ENCODE results near the gene GCKR. TPM values are rescaled to one million over a fixed set of nuclear protein-coding genes. Genes with fewer than 3 reads are reported as not detected.

The GCKR gene
- polyA plus RNA-seq (2013, experiment 1 of 2): not detected
- not detected for polyA plus RNA-seq (2013, experiment 2 of 2)

DNA sequence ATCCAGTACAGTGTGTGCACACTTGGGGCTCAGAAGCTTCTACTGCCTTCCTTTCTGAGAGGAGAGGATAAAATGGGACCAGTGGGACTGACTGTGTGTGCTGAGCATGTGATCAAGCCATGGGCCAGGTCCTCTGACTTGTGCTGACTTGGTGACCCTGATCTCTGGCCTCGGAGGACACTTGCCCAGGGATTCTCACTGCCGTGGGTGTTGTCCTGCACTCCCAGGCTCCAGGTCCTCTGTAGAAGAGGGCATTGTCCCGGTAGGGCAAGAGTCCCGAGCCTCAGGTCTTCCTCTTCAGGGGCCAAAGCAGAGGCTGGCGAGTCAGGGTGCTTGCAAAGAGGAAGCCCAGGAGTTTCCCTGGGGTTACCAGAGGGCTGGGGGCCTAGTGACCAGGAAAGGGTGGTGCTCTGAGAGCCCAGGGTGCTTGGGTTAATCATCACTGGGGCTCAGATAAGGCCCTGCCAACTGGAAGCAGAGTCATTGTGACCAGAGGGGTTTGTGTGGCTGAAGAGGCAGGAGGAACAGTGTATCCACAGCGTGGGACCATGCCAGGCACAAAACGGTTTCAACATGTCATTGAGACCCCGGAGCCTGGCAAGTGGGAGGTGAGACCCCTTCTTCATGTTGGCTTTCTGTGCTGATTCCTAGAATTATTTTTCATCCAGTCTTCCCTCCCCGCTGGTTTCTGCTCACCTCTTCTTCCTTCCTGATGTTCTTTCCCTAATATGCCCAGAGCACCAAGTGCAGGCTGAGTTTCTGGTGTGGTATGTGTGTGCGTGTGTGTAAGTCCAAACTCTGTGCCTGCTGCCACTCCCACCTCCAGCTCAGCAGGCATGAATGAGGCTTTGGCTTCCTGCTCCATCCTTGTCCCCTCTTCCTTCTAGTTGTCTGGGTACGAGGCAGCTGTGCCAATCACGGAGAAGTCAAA lies at the start of gene GCKR:
Gene GCKR, plus strand, starts transcription at position 483 of the 931 bp plus-strand sequence. Its CDS starts 66 bp downstream, at position 549.
- H3K9ac ChIP-seq (ENCODE audit: low read length): peak within 1 kb of the TSS; percentile 91
- WGBS: 89% methylated on average over 10 of the region's 12 CpGs
- no peak within 1 kb of the TSS for H3K18ac ChIP-seq (ENCODE audit: low read depth in 1 of 2, low read length in 2 of 2)
- peak within 1 kb of the TSS; percentile 56 for H4K91ac ChIP-seq (ENCODE audit: low read length)
- H3K4me2 ChIP-seq (ENCODE audit: low read length, poor library complexity, severe bottlenecking): no peak within 1 kb of the TSS
- H2BK12ac ChIP-seq (ENCODE audit: low read length in 2 of 2): no peak within 1 kb of the TSS
- H3K36me3 ChIP-seq (ENCODE audit: control insufficient read depth in 1 of 2, insufficient read depth in 2 of 2, low read depth in 1 of 2, low read length in 2 of 2): peaks cover 4 to 17% of the 10 kb centered on the region in 2 experiments
- peak within 1 kb of the TSS in 1 of 2 experiments; percentile 88 for H3K4me3 ChIP-seq (ENCODE audit: insufficient read depth in 1 of 2, low read depth in 1 of 2, low read length in 2 of 2)
- no peak within 1 kb of the TSS for H3K4ac ChIP-seq (ENCODE audit: low read depth in 1 of 2, low read length in 2 of 2)
- no peak within 1 kb of the TSS for H3K23ac ChIP-seq (ENCODE audit: low read length in 2 of 2)
- no peak within 1 kb of the TSS for H3K14ac ChIP-seq (ENCODE audit: low read length in 2 of 2)
- H2BK120ac ChIP-seq (ENCODE audit: low read depth, low read length): no peak within 1 kb of the TSS
- peaks cover 0 to 29% of the 10 kb centered on the region in 2 experiments for H3K27me3 ChIP-seq (ENCODE audit: control insufficient read depth in 1 of 2, insufficient read depth in 1 of 2, low read length in 2 of 2)
- no peak within 1 kb of the TSS for H2BK15ac ChIP-seq (ENCODE audit: low read depth, poor library complexity, severe bottlenecking)
- no peak for DNase-seq
- H2AK5ac ChIP-seq (ENCODE audit: low read length, severe bottlenecking): no peak within 1 kb of the TSS
- peaks cover 6% of the 10 kb centered on the region for H3K79me1 ChIP-seq (replicated peaks; ENCODE audit: low read length, poor library complexity, severe bottlenecking)
- H2BK5ac ChIP-seq (ENCODE audit: low read depth, low read length, poor library complexity, severe bottlenecking): no peak within 1 kb of the TSS
- H4K8ac ChIP-seq (ENCODE audit: low read length): no peak within 1 kb of the TSS
- no peak within 1 kb of the TSS for H3K27ac ChIP-seq (ENCODE audit: low read length, poor library complexity, severe bottlenecking)
- no peak within 1 kb of the TSS for H2AFZ ChIP-seq (ENCODE audit: low read depth, low read length)
- H3K4me1 ChIP-seq (ENCODE audit: control insufficient read depth, insufficient read depth, low read depth, low read length): peaks cover 12% of the 10 kb centered on the region
- H3K9me3 ChIP-seq (ENCODE audit: control insufficient read depth, low read length): no peaks in the 10 kb centered on the region

- Histone ChIP-seq H3K27me3 (ENCODE audit: control insufficient read depth in 1 of 2, insufficient read depth in 1 of 2, low read length in 2 of 2) (no peaks in the 10 kb centered on the region), H2BK120ac (ENCODE audit: low read depth, low read length) (no peak overlapping the region), H4K8ac (ENCODE audit: low read length) (no peak overlapping the region), H3K4me3 (ENCODE audit: insufficient read depth in 1 of 2, low read depth in 1 of 2, low read length in 2 of 2) (no peak overlapping the region), H2AK5ac (ENCODE audit: low read length, severe bottlenecking) (no peak overlapping the region), H3K9me3 (ENCODE audit: control insufficient read depth, low read length) (no peaks in the 10 kb centered on the region), H3K9ac (ENCODE audit: low read length) (no peak overlapping the region), H4K91ac (ENCODE audit: low read length) (no peak overlapping the region), H3K4me2 (ENCODE audit: low read length, poor library complexity, severe bottlenecking) (no peak overlapping the region), H3K4ac (ENCODE audit: low read depth in 1 of 2, low read length in 2 of 2) (no peak overlapping the region), H3K23ac (ENCODE audit: low read length in 2 of 2) (no peak overlapping the region), H2BK15ac (ENCODE audit: low read depth, poor library complexity, severe bottlenecking) (no peak overlapping the region), H3K18ac (ENCODE audit: low read depth in 1 of 2, low read length in 2 of 2) (no peak overlapping the region), H2BK5ac (ENCODE audit: low read depth, low read length, poor library complexity, severe bottlenecking) (no peak overlapping the region), H3K79me1 (replicated peaks; ENCODE audit: low read length, poor library complexity, severe bottlenecking) (no peaks in the 10 kb centered on the region), H3K27ac (ENCODE audit: low read length, poor library complexity, severe bottlenecking) (no peak overlapping the region), H3K14ac (ENCODE audit: low read length in 2 of 2) (no peak overlapping the region), H2BK12ac (ENCODE audit: low read length in 2 of 2) (no peak overlapping the region), H3K36me3 (ENCODE audit: control insufficient read depth in 1 of 2, insufficient read depth in 2 of 2, low read depth in 1 of 2, low read length in 2 of 2) (peaks cover 39 to 75% of the 10 kb centered on the region in 2 experiments), H3K4me1 (ENCODE audit: control insufficient read depth, insufficient read depth, low read depth, low read length) (no peaks in the 10 kb centered on the region), H2AFZ (ENCODE audit: low read depth, low read length) (no peak overlapping the region)
- DNase-seq: no peak
- 66% methylated on average over 3 of the region's 3 CpGs for WGBS
Measured at GRCh38 chr2:27448381-27448780, 48.3 kb upstream of the GCKR start.

DNA sequence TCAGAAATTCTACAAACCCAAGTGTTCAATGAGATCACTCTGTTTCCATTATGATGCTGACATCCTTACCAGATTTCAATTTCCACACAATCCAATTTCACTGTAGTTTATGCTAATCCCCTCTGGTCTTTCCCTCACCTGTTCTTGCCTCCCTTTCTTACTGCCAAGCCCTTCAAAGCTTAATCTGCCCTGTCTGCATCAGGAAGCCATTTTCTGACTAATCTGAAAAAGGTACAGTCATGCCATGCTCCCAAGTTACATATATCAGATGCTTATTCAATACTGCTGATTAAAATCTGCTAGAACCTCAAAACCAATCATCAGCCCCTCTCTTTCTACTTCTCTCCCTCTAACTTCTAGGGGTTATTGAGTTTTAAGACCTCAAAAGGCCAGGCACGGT lies 45.5 kb upstream of the GCKR start:
- H3K36me3 ChIP-seq (ENCODE audit: control insufficient read depth in 1 of 2, insufficient read depth in 2 of 2, low read depth in 1 of 2, low read length in 2 of 2): peaks cover 42 to 78% of the 10 kb centered on the region in 2 experiments
- no peak overlapping the region for H2AK5ac ChIP-seq (ENCODE audit: low read length, severe bottlenecking)
- WGBS: 100% methylated on average over 1 of the region's 1 CpG

DNA sequence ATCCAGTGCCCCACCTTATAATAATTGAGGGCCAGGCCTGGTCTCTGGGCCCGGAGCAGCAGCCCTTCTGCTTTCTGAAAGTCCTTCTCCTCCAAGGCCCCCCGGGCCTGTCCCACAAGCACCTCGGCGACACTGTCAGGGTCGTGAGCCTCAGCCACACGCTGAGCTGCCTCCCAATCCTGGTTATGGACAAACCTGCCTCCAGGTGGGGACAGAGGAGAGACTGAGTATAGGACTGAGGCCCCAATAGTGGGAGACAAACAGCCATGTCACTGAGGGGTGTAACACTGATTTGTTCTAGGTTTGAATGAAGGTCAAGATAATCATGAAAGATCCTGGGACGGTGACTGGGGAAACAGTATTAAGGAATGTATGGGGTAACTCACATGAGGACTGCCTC lies 42.7 kb upstream of the GCKR start:
- H3K27me3 ChIP-seq (ENCODE audit: control insufficient read depth in 1 of 2, insufficient read depth in 1 of 2, low read length in 2 of 2): no peaks in the 10 kb centered on the region
- H3K27ac ChIP-seq (ENCODE audit: low read length, poor library complexity, severe bottlenecking): no peak overlapping the region
- no peak overlapping the region for H2AFZ ChIP-seq (ENCODE audit: low read depth, low read length)
- no peak overlapping the region for H3K9ac ChIP-seq (ENCODE audit: low read length)
- no peak overlapping the region for H3K4ac ChIP-seq (ENCODE audit: low read depth in 1 of 2, low read length in 2 of 2)
- H2BK12ac ChIP-seq (ENCODE audit: low read length in 2 of 2): no peak overlapping the region
- H3K79me1 ChIP-seq (replicated peaks; ENCODE audit: low read length, poor library complexity, severe bottlenecking): no peaks in the 10 kb centered on the region
- H2AK5ac ChIP-seq (ENCODE audit: low read length, severe bottlenecking): no peak overlapping the region
- no peak overlapping the region for H3K18ac ChIP-seq (ENCODE audit: low read depth in 1 of 2, low read length in 2 of 2)
- H3K4me1 ChIP-seq (ENCODE audit: control insufficient read depth, insufficient read depth, low read depth, low read length): no peaks in the 10 kb centered on the region
- WGBS: 91% methylated on average over 7 of the region's 7 CpGs
- H4K91ac ChIP-seq (ENCODE audit: low read length): no peak overlapping the region
- H2BK5ac ChIP-seq (ENCODE audit: low read depth, low read length, poor library complexity, severe bottlenecking): no peak overlapping the region
- no peak overlapping the region for H3K23ac ChIP-seq (ENCODE audit: low read length in 2 of 2)
- no peak overlapping the region for H4K8ac ChIP-seq (ENCODE audit: low read length)
- H3K9me3 ChIP-seq (ENCODE audit: control insufficient read depth, low read length): no peaks in the 10 kb centered on the region
- no peak overlapping the region for H3K4me3 ChIP-seq (ENCODE audit: insufficient read depth in 1 of 2, low read depth in 1 of 2, low read length in 2 of 2)
- no peak for DNase-seq
- H3K14ac ChIP-seq (ENCODE audit: low read length in 2 of 2): no peak overlapping the region
- H3K4me2 ChIP-seq (ENCODE audit: low read length, poor library complexity, severe bottlenecking): no peak overlapping the region
- H3K36me3 ChIP-seq (ENCODE audit: control insufficient read depth in 1 of 2, insufficient read depth in 2 of 2, low read depth in 1 of 2, low read length in 2 of 2): peaks cover 50 to 86% of the 10 kb centered on the region in 2 experiments
- H2BK120ac ChIP-seq (ENCODE audit: low read depth, low read length): no peak overlapping the region
- H2BK15ac ChIP-seq (ENCODE audit: low read depth, poor library complexity, severe bottlenecking): no peak overlapping the region

More for the DNA sequence above, 45.5 kb upstream of the GCKR start:
- no peaks in the 10 kb centered on the region for H3K4me1 ChIP-seq (ENCODE audit: control insufficient read depth, insufficient read depth, low read depth, low read length)
- H4K8ac ChIP-seq (ENCODE audit: low read length): no peak overlapping the region
- no peak overlapping the region for H3K27ac ChIP-seq (ENCODE audit: low read length, poor library complexity, severe bottlenecking)
- DNase-seq: no peak
- H2BK12ac ChIP-seq (ENCODE audit: low read length in 2 of 2): no peak overlapping the region
- no peak overlapping the region for H3K4ac ChIP-seq (ENCODE audit: low read depth in 1 of 2, low read length in 2 of 2)
- H3K4me3 ChIP-seq (ENCODE audit: insufficient read depth in 1 of 2, low read depth in 1 of 2, low read length in 2 of 2): no peak overlapping the region
- H3K4me2 ChIP-seq (ENCODE audit: low read length, poor library complexity, severe bottlenecking): no peak overlapping the region
- no peaks in the 10 kb centered on the region for H3K9me3 ChIP-seq (ENCODE audit: control insufficient read depth, low read length)
- no peak overlapping the region for H2BK120ac ChIP-seq (ENCODE audit: low read depth, low read length)
- H3K23ac ChIP-seq (ENCODE audit: low read length in 2 of 2): no peak overlapping the region
- H2AFZ ChIP-seq (ENCODE audit: low read depth, low read length): no peak overlapping the region
- no peak overlapping the region for H3K14ac ChIP-seq (ENCODE audit: low read length in 2 of 2)
- no peak overlapping the region for H4K91ac ChIP-seq (ENCODE audit: low read length)
- H3K9ac ChIP-seq (ENCODE audit: low read length): no peak overlapping the region
- H3K79me1 ChIP-seq (replicated peaks; ENCODE audit: low read length, poor library complexity, severe bottlenecking): no peaks in the 10 kb centered on the region
- no peaks in the 10 kb centered on the region for H3K27me3 ChIP-seq (ENCODE audit: control insufficient read depth in 1 of 2, insufficient read depth in 1 of 2, low read length in 2 of 2)
- no peak overlapping the region for H2BK5ac ChIP-seq (ENCODE audit: low read depth, low read length, poor library complexity, severe bottlenecking)
- no peak overlapping the region for H2BK15ac ChIP-seq (ENCODE audit: low read depth, poor library complexity, severe bottlenecking)
- H3K18ac ChIP-seq (ENCODE audit: low read depth in 1 of 2, low read length in 2 of 2): no peak overlapping the region
